ENCODE results near the gene KCNA5. TPM values are rescaled to one million over a fixed set of nuclear protein-coding genes. Genes with fewer than 3 reads are reported as not detected.

KCNA5 gene
- 1 to 10 TPM in 1 of 3 donors, under 1 TPM in 2; 0.34 to 1.0 (median 0.86) TPM for polyA plus RNA-seq

DNA sequence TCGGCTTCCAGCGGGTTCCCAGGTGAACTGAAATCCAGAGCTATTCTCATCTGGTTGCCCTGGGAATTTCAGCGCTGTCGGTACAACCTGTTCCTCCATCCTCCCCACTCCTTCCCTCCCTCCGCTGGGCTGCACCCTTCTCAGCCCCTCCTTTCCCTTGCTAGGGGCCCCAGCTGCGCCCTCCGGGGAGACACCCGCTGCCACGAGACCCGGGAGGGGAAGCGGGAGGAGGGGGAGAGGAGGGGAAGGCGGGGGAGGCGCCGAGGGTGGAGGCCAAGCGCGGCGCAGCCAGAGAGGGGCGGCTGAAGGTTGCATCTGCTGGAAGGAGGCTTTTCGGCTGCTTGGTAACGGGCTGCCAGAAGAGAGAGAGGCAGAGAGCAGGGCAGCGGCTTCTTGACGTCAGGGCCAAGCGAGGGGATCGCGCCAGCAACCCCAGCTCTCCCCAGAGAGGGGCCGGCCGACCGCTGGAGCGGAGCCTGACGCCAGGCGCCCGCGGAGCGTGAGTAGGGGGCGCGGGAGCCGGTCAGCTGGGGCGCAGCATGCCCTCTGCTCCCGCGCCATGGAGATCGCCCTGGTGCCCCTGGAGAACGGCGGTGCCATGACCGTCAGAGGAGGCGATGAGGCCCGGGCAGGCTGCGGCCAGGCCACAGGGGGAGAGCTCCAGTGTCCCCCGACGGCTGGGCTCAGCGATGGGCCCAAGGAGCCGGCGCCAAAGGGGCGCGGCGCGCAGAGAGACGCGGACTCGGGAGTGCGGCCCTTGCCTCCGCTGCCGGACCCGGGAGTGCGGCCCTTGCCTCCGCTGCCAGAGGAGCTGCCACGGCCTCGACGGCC lies at the start of gene KCNA5:
Gene KCNA5 (plus strand): TSS at position 291 of the 831 bp plus-strand sequence. CDS start 269 bp downstream, at position 560.
- WGBS, 3 donors, result 1 to 4% (median 3%) methylated on average over 52 to 67 of the region's 68 CpGs
- H3K27ac ChIP-seq (ENCODE audit: low read depth, low read length), result no peak within 1 kb of the TSS

DNA sequence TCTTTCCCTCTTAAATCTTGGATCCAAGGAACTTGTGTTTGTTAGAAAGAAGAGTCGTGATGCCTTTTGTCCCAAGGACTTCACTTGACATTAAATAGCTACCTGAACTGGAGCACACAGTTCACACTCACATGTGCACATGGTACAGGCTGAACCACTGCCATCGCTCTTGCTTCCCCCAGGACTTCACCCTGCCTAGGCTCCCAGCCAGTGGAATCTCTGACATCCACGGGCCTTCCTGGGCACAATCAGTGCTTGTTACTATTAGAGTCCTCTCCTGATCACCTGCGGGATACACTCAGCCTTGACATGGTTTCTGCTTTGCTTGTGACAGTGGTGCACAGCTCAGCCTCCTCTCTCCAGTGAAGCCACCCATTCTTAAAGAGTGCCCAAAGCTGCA lies 49.1 kb upstream of the KCNA5 start:
- H3K27ac ChIP-seq (ENCODE audit: low read depth, low read length), result no peak overlapping the region
- WGBS, 3 donors, result 76 to 87% (median 82%) methylated on average over 4 of the region's 4 CpGs

DNA sequence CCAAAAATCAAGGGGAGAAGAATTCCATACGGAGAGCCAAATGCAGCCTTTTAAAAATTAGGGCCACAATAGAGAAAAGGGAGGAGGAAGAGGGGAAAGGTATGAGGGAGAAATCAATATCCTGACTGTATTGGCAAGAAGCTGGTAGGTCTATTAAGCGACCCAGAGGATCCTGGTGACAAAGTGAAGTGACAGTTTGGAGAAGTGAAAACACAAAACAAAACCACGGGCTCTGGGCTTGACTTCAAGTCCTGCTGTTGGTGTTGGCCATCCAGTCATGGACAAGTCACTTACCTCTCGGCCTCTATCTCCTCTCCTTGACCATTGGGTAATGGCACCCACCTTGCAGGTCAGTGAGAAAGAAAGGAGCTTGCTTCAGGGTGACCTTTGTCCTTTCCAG lies 47.0 kb upstream of the KCNA5 start:
- 70 to 79% (median 73%) methylated on average over 4 of the region's 4 CpGs for WGBS, 3 donors
- no peak overlapping the region for H3K27ac ChIP-seq (ENCODE audit: low read depth, low read length)

DNA sequence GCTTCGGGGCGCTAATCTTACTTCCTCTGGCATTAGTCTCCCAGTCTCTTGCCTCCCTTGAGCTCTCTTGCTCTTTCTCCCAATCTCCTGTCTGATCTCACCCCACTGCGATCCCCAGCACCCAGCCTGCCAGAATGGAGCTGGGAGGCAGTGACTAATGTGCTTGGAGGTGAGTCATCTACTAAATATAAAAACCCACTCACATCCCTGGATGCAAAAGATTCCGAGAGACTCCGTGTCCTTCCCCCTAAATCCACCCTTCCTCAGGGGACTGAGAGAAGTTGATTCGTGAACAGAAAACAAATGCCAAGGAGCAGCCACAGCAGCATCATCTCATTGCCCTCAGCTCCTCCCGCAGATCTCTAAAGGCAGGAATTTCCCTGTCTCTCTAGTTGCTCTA lies 45.7 kb upstream of the KCNA5 start:
- H3K27ac ChIP-seq (ENCODE audit: low read depth, low read length), result no peak overlapping the region
- WGBS, 3 donors, result 43 to 63% (median 44%) methylated on average over 7 of the region's 7 CpGs

DNA sequence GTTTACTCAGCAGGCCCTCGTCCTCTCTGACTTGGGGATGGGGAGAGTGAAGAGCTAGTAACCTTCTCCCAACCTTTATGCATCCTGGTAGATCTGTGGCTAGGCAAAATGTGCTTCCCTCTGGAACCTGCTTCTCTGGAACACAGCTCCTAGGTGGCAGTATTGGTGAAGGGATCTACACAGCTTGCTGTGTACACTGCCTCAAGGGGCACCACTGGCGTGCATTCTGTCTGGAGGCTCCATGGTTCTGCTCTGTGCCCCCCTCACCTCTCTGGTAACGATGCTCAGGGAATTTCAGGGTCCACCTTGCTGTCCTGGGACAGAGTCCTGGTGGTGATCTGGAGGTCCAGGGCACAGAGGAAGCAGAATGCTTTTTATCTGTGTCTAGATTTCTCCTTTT lies 43.5 kb upstream of the KCNA5 start:
- no peak overlapping the region for H3K27ac ChIP-seq (ENCODE audit: low read depth, low read length)
- 65 to 75% (median 67%) methylated on average over 3 of the region's 3 CpGs for WGBS, 3 donors

DNA sequence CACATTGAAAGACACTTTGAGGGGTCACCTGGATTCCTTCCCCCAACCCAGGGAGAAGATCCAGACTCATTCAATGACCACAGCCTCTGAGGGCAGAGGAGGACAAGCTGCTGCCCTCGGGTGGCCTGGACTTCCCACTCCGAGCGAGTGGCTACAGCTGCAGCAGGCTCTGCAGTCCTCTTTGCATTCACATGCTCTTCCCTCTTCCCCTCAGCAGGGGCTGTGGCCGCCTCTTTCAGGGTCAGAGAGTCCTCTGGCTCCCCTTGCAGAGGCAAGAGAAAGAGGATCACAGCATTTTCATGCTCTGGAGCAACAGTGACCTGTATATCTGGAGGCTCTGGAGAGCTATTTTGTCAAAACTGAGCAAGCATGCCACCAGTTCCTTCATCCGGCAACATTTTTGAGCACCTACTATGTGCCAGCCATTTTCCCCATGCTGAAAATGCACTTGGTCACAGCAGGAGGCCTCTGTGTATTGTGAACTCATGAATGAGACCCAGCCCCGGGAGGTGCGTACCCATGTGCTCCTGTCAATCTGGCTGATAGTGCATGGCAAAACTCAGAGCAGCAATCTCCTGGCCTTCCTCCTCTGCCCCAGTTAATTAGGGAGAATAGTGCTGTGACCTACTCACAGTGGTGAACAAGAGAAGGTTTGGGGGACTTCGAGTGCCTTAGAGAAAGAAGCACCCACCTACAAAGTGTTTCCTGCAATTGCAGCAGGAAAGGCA lies 42.9 kb upstream of the KCNA5 start:
- WGBS, 3 donors, result 65 to 83% (median 68%) methylated on average over 8 of the region's 8 CpGs
- no peak overlapping the region for H3K27ac ChIP-seq (ENCODE audit: low read depth, low read length)

DNA sequence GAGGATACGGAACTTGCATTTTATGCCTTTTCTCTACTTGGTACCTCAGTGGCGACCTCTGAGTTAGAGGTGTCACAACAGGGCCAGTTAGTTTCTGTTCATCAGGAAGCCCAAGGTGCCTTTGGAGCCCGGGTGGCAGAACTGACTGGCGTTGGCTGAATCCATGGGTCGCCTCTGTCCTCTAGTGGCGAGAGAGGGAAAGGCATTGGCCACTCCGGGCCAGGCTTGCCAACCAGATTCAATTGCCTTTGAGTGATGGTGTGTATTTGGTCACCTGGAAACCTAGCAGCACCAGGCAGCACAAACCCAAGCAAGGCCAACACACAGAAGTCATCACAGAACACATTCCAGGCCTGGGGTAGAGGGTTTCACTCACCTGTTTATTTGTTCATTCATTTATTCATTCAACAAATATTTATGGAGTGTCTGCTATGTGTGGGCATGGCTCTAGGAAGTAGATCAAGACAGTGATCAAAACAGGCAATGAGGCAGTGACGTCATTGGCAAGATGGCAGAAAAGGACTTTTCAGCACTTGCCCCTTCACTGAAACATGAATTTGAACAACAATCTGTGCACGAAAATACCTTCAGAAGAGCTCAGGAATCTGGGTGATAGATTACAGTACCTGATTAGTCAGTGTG lies 40.5 kb upstream of the KCNA5 start:
- no peak overlapping the region for H3K27ac ChIP-seq (ENCODE audit: low read depth, low read length)
- WGBS, 3 donors, result 16 to 27% (median 27%) methylated on average over 9 of the region's 9 CpGs

DNA sequence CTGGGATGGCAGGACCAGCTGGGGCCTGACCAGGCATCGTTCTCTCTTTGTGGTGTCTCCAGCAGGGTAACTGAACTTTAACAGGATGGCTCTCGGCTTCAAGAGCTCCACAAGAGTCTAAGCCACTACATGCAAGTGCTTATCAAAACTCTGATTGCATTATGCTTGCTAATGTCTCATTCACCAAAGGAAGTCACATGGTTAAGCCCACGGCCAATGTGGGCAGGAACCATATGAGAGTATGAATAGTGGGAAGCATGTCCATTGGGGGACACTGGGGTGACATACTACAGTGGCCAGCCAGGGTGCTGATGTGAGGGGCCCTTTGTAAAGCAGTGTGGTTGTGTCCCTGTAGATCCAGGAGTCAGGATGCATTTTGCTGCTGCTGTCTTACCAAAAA lies 35.0 kb upstream of the KCNA5 start:
- H3K27ac ChIP-seq (ENCODE audit: low read depth, low read length), result no peak overlapping the region
- 64 to 68% (median 67%) methylated on average over 3 of the region's 3 CpGs for WGBS, 3 donors

DNA sequence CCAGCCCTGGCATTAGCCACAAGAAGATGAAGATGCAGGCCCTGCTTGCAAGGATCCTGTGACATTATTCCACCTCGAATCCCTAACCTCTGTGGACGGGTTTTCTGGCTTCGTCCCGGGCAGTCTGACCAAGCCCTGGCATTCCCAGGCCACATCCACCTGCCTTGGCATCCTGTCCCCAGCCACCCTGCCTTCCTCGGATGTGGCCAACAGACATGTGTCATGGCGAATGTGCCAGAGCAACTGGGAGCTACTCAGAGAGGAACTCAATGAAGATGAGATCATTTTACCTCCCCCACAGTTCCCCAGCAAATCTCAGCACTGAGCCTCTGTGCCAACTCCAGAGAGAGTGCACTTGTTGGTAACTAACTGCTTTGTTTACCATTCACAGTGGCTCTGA lies 33.5 kb upstream of the KCNA5 start:
- no peak overlapping the region for H3K27ac ChIP-seq (ENCODE audit: low read depth, low read length)
- 69 to 92% (median 84%) methylated on average over 6 of the region's 6 CpGs for WGBS, 3 donors

DNA sequence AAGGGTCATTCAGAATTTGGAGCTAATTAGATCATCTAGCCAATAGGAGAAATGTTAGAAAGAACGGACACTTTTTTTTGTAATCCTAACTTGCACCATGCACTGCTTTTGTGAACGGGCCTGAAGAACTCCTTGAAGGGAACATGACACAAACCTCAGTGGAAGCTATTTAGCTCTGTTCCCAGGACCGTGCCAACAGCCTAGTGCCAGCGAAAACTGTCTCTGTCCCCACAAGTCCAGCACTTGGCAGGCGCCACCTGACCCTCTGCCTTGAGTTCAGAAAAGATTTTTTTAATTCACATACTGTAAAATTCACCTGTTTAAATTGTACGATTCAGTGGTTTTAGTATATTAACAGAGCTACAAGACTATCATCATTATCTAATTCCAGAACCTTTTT lies 31.3 kb upstream of the KCNA5 start:
- 80 to 88% (median 81%) methylated on average over 6 of the region's 6 CpGs for WGBS, 3 donors

DNA sequence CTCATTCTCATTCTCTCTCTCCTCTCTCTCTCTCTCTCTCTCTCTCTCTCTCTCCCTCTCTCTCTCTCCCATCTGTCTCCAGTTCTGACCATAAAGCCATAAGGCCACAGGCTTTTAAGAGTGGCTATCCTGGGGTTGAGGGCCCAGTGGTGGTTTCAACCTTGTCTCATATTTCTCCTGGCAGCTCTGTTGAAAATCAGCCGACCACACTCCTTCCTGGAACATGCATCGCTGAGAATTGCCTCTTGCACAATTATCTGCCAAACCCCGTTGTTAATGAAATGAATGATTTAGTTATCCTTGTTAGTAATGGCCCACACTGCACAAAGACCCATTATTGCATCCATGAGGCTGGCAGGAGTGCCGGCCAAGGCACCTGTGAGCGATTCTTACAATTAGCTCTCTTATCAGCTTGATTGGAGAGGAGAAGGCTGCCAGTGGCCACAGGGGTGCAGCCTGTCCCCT lies 30.4 kb upstream of the KCNA5 start:
- no peak overlapping the region for H3K27ac ChIP-seq (ENCODE audit: low read depth, low read length)
- 25 to 52% (median 50%) methylated on average over 5 of the region's 5 CpGs for WGBS, 3 donors

More for the DNA sequence above, 31.3 kb upstream of the KCNA5 start:
- no peak overlapping the region for H3K27ac ChIP-seq (ENCODE audit: low read depth, low read length)

DNA sequence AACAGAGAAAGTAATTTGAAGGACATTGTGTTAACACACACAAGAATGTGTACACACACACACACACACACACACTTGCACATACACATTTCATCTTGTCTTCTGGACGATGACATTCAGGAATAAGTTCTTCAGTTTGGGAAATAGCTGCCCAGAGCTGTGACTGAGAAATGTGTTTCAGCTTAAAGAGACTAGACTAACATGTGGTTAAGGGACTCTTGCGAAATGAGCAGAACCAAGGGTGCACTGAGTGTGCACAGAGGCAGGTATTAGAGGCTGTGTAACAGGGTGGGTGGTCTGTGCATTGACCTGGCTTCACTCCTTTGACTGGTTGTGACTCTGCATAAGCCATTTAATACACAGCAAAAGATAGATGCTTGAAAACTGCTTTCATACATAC lies 29.4 kb upstream of the KCNA5 start:
- 55 to 77% (median 65%) methylated on average over 2 of the region's 2 CpGs for WGBS, 3 donors
- no peak overlapping the region for H3K27ac ChIP-seq (ENCODE audit: low read depth, low read length)

DNA sequence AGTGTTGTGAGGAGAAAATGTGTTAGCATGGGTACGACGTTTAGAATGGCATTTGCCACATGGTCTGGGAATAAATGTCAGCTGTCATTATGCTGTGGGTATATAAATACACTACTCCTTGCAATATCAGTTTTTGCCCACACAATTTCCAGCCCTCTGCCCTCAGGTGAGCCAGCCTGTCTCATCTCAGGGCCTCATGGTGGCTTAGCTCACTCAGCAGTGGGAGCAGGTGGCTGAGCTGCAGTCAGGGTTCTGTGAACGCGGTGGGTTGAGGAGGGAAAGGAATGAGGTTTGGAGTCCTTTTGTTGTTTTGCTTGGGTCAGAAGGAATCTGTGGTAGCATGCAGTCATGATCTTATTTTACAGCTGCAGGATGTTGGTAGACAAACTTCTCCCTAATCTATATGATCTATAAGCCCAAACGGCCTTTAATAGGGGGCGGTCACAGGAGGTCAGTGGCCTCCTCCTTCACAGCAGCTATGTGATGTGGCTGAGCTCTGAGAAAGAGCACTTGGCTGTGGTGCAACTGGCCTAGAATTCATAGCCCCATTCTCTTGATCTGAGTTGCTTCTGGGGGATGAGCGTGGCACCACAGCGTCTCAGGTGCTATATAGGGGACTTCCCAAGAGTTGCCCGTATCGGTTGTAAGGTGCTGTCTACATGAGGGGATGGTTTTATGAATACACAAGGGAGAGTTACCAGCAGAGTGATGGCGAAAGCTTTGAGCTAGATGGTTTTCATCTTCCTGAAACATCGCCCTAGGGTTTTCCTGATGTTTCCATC lies 27.8 kb upstream of the KCNA5 start:
- H3K27ac ChIP-seq (ENCODE audit: low read depth, low read length), result no peak overlapping the region
- 76 to 89% (median 86%) methylated on average over 12 of the region's 12 CpGs for WGBS, 3 donors

DNA sequence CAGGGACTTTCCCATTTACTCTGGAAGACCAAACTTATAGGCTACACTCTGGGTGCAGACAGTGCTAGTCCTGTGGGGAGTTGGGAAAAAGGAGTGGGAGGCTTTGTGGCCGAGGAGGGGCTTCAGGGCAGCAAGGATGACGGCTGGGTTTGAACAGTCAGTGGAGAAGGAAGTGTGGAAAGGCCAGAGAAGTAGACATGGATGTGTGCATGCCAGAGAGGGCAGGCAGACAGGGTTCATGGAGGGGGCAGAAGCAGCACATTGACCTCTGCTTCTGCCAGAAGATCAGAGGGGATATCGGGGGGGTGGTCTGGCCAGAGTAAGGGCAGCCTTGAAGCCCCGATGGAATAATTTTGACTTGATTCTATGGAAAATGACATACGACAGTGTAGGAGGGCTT lies 27.2 kb upstream of the KCNA5 start:
- no peak overlapping the region for H3K27ac ChIP-seq (ENCODE audit: low read depth, low read length)
- 67 to 76% (median 70%) methylated on average over 5 of the region's 5 CpGs for WGBS, 3 donors

DNA sequence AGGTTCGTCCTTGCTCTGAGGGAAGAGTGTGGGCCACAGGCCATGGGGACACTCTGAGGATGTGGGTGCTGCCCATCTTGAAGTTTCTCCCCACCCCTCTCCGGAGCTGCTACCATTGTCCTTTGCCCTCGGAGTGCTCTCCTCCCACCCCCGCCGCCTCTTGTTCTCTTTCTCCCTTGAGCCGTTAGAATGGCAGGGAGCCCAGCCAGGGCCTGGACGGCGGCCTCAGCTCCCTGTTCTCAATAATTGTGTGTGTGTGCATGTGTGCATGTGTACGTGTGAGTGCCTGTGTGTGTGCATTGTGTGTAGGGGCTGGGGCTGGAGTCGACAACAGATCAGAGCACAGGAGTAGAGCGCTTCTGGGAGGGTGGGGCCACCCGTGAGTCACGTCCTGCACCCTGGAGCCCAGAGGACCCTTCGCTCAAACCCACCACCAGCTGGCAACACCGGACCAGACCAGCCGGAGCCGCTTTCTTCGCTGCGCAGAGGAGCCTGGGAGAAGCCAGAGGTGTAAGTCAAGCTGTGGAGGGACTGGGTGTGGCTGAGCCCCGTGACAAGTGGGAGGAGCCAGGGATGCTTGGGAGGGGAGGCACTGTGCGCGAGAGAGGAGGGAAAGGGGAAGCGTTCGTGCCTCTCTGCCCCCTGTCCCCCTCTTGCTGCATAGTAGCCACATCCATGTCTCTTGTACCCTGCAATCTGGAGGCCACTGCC lies 25.9 kb upstream of the KCNA5 start:
- WGBS, 3 donors, result 71 to 75% (median 75%) methylated on average over 24 of the region's 24 CpGs
- no peak overlapping the region for H3K27ac ChIP-seq (ENCODE audit: low read depth, low read length)

DNA sequence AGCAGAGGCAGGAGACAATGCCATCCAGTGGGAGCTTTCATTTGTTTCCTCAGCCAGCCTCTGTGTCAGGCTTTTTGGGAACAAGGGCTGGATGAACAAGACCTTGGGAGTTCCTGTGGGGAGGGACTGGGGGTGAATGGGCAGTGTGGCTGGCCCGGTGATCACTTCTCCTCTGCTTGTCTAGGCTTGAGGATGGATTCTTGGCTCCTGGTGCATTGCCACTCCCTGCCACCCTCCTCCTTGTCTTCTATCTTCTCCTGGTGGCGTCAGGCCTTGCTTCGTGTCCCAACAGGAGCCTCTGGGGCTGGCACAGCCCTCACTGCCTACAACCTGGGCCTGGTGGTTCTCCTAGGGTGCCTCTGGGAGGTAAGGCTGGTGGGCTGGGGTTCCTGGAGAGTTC lies 25.0 kb upstream of the KCNA5 start:
- H3K27ac ChIP-seq (ENCODE audit: low read depth, low read length), result no peak overlapping the region
- WGBS, 3 donors, result 65 to 92% (median 86%) methylated on average over 3 of the region's 3 CpGs

DNA sequence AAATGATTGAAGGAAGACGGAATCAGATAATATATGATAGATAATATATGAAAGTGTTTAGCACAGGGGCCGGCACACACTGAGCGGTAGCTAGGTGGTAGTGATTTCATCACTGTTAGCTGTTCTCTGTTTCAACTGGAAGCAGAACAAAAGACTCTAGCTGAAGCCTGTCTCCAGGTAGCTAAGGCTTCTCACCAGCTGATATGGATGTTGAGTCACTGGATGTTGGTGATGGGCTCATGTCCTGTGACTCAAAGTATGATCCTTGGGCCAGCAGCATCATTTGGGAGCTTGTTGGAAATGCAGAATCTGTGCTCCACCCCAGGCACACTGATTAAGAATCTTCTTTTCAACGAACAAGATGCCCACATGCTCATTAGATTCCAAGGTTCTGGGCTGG lies 21.7 kb upstream of the KCNA5 start:
- WGBS, 3 donors, result 77 to 83% (median 82%) methylated on average over 4 of the region's 4 CpGs
- H3K27ac ChIP-seq (ENCODE audit: low read depth, low read length), result no peak overlapping the region

All from adipose tissue (tissue), 3 donors.